Urothelium cell line (cell line): Measurements from ENCODE around the gene CFAP157.

Experiments
- DNase-seq: peaks from one replicate; pipeline ENCODE4 v3.0.0; 2011; ENCODE audit warnings: low spot score, mixed read lengths
- FAIRE-seq: peaks from 2 replicates; lab custom pipeline; 2011; peaks lifted over from hg19 to GRCh38; lab: Jason Lieb, UNC

Gene CFAP157

DNA sequence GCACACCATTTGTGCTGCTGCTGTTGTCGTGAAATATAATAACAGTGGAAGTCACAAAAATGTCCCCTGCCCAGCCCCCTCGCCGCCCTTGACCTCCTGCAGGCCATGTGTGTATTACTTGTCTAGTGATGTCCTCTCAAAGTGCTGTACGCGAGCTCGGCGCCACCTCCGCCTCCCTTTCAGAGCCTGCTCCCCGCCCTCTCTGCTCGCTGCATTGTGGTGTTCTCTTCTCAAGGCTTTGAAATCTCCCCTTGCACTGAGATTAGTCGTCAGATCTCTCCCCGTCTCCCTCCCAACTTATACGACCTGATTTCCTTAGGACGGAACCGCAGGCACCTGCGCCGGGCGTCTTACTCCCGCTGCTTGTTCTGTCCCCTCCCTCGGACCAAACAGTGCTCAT, 14.7 kb upstream of the CFAP157 start:
- no peak for FAIRE-seq
- DNase-seq: no peak

DNA sequence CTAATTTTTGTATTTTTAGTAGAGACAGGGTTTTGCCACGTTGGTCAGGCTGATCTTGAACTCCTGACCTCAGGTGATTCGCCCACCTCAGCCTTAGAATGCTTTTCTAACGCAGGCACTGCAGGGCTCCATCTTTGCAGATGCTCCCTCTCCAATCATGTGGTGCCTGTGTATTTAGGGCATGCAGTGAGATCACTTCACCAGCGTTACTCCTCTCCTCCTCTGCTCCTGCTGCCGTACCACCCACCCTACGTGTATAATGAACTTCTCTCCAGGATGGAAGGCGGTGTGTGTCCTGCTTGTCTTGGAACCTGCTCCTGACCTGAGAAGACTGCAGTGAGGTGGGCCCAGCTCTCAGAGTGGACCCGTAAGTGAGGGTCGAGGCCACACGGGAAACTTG, 13.6 kb upstream of the CFAP157 start:
- no peak for FAIRE-seq
- no peak for DNase-seq

DNA sequence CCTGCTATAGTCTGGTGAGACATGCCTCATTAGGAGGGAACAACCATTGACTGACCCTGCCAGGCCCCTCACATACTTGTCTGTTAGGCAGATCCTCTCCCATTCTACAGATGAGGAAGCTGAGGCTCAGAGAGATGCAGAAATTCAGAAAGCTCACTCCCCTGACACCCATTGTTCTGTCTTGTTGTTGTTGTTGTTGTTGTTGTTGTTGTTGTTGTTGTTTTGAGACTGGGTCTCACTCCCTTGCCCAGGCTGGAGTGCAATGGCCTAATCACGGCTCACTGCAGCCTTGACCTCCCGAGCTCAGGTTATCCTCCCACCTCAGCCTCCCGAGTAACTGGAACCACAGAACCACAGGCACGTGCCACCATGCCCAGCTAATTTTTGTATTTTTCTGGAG, 13.1 kb upstream of the CFAP157 start:
- DNase-seq (no peak), FAIRE-seq (no peak)

DNA sequence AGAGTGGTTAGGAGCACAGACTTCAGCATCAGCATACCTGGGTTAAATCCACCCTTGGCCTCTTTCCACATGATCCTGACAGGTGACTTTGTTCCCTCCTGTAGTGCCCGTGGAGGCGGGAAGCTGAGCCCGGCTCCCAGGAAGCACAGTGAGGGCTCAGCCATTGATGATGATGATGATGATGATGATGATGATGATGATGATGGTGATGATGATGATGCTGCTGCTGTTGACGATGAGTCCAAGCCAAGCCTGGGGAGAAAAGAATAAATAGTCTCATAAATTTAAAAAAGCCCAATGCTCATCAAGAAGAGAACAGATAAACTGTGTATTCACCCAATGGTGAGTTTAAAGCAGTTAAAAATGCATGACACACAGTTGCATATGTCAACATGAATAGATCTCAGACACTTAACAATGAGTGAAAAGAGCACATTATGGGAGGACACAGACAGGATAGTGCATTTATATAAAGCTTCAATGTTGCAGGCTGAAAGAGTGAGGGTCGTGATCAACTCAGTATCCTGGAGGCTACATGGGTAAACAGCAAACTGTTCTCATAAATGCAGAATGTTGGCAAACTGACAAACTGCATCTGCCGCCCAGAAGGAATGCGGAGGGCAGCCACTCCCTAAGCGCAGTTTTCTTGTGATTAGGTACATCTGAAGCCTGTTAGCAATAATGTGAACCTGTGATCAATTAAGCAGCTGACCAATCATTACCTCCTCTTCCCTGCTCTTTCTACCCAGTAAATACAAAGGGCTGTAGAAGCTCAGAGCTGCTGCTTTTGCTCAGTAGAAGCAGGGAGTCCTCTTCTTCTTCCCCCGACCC, 11.7 kb upstream of the CFAP157 start:
- FAIRE-seq (no peak), DNase-seq (no peak)

DNA sequence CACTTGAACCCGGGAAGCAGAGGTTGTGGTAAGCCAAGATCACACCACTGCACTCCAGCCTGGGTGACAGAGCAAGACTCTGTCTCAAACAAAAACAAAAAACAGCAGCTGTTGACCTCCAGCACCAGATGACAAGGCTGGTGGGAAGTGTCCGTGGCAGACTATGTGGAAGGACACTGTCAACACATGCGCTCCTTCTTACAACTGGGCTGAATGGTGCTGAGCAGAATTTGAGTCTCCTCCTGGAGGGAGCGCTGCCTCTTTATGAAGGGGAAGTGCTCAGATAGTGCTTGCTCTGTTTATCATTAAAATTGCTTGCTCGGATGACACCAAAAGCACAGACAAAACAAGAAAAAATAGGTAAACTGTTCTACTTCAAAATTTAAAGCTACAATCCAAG, 9.2 kb upstream of the CFAP157 start:
- DNase-seq (no peak), FAIRE-seq (no peak)

DNA sequence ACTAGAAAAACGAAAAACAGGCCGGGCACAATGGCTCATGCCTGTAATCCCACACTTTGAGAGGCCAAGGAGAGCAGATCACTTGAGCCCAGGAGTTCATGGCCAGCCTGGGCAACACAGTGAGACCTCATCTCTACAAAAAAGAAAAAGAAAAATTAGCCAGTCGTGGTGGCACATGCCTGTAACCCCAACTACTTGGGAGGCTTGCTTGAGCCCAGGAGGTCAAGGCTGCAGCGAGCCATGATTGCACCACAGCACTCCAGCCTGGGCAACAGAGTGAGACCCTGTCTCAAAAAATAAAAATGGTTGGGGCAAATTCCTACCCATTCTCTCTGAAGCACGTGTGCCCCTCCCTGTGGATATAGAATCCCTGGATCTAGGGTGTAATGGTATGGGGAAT, 8.4 kb upstream of the CFAP157 start:
- FAIRE-seq (no peak), DNase-seq (no peak)

DNA sequence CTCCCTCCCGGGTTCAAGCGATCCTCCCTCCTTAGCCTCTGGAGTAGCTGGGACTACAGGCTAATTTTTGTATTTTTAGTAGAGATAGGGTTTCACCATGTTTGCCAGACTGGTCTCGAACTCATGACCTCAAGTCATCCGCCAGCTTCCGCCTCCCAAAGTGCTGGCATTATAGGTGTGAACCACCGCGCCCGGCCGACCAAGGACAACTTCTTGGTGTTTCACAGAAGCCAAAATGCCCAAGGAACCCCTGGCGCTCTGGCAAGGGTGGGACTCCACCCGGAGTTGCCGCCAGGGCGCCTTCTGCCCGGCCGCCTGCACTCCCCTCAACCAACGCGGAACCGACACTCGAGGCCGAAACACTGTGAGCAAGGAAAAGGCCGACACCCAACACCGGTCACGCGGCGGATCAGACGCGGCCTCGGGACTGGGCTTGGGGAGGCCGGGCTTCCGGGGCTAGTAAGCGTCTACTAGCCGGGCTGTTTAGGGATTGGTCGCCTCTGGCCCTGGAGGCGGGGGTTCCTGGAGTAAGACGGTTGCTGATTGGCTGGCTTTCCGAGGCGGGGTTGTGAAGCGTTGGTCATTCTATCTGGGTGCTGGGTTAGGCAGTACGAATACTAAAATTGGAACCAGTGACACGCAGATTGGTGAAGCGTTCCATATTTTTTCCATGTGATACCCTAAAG, 7.7 kb upstream of the CFAP157 start:
- FAIRE-seq (no peak), DNase-seq (no peak)

DNA sequence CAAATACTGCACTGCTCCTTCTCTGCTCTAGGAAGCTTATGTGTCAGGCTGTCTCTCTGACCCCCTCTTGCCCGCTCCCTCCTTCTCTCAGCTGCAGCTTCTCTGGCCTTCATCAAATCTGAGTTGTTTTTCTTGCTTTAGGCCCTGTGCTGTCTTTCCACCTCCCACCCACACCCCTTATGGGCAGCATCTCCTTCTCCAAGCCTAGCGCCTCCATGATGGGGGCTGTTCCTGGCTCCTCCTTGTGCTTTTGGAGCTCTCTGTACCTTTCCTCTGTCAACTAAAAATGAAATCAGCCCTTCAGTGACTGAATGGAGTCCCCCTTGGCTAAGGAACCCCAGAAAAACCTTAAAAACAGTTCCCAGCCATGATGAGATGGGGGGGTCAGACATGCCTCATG, 6.6 kb upstream of the CFAP157 start:
- DNase-seq (no peak), FAIRE-seq (no peak)

DNA sequence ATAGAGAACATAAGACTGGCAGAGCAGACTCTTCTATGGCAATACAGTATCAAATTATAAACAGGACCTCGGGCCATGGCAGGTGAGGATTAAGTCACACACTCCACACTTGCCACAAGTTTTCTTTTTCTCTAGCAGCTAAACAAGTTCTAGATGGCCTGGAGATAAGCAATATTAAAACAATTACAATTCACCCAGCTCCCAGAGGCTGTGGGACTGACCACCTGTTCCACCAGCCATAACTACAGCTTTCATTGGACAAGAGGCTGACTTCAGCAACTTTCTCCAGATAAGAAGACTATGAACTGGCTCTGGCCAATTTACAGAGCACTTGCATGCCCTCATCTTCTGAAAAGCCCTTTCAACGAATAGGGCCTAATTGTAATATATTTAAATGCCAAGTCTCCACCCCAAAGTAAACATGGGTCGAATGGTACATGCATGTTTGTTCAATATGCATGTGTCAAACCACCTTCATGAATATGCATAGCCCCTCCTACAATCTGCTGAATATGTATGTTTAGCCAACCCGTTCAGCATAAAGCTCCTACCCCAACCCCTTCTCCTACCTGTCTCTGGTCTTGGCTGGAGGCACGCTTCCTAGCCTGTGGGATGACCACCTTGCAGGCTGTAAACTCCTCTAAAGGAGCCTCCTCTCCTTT, 6.1 kb upstream of the CFAP157 start:
- no peak for FAIRE-seq
- DNase-seq: no peak

DNA sequence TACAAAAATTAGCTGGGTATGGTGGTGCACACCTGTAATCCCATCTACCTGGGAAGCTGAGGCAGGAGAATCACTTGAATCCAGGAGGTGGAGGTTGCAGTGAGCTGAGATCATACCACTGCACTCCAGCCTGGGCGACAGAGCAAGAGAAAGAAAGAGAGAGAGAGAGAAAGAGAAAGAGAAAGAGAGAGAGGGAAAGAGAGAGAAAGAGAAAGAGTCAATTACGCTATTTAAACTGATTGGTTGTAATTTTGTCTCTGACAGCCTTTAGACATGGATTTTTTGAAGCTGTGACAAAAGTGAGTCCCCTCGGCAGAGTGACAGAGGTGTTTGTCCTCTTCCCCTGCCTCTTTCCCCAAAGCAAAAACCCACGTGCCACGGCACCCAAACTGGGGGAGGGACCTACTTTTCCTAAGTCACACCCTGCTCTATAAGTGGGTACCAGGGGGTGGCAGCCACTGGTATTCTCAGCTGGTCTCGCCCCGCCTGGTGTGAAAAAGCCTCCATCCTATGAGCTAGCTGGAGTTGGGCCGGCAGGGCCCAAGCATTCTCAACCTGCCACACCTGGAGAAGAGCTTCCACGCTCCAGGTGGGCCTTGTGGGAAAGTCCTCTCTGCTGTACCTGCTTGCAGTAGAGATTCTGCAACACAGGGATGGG, 3.4 kb upstream of the CFAP157 start:
- no peak for DNase-seq

DNA sequence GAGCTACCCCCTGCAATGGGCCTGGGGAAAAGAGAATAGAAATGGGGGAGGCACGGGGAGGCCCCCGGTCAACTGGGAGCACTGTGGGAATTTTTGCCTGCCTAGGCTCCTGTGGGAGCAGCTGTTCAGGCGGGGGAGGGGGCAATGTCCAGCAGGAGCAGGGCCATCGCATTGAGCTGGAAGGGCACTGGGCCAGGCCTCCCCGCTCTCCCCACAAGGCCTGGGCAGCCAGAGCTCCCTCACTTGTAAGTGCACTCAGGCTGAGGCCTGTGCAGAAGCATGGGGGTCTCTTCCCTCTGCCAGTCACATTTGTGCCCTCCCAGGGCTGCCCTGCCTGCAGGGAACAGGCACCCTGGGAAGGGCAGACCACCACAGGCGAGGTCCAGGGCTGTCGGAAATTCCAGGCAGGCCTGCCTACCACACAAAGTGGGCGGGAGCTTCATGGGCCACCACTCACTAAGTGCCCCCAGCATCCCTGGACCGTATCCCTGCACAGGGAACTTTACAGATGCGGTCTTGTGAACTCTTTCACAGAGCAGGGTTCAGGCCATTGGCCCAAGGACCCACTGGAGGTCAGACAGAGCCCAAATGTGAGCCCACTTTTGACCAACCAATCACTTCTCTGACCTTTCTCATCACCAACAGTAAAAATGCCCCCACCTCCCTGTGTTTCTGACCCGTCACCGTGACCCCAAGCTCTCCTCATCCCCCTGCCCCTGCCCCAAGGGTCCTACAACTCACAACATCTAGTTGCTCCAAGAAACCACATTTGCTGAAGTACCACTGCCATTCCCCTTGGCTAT, 1.0 kb upstream of the CFAP157 start:
- FAIRE-seq (no peak), DNase-seq (no peak)

More for the DNA sequence above, 3.4 kb upstream of the CFAP157 start:
- FAIRE-seq: no peak

DNA sequence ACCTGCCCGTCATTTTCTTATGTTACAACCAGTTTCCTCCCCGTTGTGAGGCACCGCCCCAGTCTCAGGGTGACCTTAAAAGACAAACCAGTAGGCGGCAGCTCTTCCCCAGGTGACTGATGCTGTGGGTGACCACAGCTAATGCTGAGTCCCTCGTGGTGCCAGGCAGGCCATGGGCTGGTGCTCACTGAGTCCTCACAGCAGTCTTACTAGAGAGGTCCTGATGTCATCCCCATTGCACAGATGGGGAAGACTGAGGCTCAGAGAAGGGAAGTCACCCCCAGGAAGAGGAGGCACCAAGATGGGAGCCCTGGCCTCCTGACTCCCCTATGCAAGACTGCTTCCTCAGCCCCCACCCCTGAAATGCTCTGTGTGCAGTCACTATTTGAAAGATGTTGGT, 978 bp downstream of the CFAP157 start:
- DNase-seq: no peak
- FAIRE-seq: no peak

DNA sequence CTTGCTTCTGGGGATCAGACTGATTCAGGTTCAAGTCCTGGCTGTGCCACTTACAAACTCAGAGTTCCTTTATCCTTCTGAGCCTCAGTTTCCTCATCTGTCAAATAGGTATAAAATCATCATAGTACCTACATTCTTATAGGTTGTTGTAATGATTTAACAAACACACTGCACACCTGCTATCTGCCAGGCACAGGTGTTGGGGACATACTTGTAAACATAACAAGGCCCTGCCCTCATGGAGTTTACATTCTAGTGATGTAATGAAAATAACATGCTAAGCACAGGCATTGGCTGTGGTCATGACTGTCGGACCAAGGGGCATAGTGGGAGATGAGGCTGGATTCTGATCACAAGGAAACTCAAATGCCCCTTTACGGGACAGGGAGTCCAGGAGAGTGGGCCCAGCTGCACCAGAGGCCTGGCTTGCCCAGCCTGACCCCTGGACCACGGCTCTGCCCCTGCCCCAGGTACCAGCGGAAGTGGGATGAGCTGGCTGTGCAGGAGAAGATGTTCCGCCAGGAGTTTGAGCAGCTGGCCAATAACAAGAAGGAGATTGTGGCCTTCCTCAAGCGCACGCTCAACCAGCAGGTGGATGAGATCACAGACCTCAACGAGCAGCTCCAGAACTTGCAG, 2.3 kb downstream of the CFAP157 start:
- DNase-seq: no peak
- FAIRE-seq: no peak

DNA sequence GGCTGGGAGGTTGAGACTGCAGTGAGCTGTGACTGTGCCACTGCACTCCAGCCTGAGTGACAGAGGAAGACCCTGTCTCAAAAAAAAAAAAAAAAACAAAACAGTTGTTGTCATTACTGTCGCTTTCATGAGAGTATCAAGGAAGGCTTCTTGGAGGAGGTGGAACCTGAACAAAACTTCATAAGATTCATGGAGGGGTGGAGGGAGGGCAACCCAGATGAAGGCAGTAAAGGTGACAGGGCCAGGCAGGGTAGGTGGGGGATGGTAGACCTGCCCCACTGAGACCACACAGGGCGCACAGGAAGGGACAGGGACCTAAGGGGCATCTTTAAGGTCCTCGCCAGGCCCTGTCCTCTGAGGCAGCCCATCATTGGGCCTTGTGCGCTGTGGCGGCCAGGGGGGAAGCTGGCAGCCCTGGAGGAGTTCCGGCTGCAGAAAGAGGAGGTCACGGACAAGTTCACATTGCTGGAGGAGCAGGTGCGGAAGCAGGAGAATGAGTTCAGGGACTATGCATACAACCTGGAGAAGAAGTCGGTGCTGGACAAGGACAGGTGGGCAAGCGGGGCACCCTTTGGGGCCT, 3.5 kb downstream of the CFAP157 start:
- no peak for FAIRE-seq
- no peak for DNase-seq

DNA sequence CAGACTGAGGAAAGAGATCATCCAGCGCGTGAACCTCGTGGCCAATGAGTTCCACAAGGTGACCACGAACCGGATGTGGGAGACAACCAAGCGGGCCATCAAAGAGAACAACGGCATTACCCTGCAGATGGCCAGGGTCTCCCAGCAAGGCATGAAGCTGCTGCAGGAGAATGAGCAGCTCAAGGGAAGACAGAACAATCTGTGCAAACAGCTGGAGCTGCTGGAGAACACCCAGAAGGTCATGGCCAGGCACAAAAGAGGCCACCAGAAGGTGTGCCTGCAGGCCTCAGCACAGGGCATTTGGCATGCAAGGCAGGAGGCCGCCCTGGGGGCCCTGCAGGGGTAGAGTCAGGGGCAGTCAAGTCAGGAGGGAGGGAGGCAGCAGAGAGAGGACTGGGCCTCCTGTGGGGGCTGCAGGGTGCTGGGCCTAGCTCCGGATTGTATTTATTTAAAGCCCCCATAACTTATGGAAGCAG, 4.5 kb downstream of the CFAP157 start:
- FAIRE-seq (no peak), DNase-seq (no peak)

DNA sequence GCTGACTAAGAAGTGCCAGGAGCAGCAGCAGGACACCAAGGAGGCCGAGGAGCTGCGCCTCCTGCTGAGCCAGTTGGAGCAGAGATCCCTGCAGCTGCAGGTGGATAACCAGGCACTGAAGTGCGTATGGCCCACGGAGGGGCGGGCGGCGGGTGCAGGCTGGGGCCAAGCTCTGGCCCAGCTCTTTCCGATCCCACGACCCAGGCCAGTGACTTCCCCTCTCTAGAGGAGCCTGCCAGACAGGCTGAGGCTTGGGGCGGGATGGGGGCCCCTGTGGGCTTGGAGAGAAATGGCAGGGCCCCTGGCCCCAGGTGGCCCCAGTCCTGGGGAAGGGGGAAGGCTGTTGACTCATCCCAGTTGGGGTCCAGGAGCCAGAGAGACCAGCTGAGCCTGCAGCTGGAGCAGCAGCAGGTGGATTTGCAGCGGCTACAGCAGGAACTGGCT, 5.1 kb downstream of the CFAP157 start:
- FAIRE-seq (no peak), DNase-seq (no peak)

DNA sequence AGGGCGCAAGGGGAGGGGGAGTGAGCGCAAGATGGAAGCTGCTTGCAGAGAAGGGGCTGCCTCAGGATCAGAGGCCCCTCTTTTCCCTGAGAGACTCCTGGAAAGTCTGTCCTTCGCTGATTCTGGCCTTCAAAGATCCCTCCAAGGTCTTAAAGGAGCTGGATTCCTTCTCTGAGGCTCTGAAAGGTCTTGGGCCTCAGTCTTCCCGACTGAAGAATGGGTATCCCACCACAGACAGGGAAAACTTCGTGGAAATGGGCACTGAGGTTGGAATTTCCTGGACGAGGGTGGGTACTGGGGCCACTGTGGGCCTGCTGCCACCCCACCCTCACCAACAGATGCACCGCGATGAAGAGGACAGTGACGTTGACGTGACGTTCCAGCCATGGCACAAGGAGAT, 5.6 kb downstream of the CFAP157 start:
- DNase-seq: no peak
- peak; percentile 52 for FAIRE-seq

DNA sequence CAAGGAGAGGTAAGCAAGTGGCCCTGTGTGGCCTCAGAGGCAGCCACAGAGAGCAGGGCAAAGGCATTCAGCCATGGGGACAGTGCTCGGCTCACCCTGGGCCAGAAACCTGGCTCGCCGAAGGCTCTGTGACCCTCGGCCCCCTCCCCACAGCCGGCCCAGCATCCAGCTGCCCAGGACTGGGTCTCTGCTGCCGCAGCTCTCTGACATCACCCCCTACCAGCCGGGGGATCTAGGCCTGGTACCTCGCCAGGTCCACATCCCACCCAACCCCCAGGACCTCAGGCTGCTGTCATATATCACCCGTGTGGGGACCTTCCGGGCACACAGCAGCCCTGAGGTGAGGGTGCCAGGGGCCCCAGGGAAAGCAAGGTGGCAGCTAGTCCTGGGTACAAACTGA, 6.1 kb downstream of the CFAP157 start:
- no peak for DNase-seq

DNA sequence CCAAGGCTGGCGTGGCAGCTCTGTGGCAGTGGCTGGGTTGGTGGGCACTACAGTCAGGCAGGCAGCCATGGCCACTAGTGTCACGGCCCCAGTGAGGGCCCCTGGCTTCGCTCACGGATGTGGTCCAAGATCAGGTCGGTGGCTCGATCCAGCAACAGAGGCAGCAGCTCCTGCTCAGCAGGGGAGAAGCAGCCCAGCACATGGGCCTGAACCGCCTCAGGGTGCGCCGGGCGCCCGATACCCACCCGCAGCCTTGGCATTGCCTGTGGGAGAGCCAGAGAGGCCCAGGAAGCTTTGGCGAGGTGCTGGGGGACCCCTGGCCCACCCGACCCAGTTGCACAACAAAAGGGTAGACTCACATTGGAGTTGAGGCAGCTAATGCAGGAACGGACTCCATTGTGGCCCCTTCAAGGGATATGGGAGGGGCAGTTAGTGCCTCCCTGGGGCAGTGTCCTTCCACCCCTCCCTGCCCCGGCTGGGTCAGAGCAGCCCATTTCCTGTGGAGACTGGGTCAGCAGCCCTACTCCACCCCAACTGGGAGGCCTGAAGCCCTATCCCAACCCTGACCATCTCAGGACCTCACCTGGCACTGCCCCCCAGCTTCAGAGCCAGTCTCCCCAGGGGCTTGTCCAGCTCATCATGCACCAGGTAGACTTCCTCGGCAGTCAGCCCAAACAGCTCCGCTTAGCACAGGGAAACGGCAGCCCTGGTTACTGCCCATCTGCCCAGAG, 7.4 kb downstream of the CFAP157 start:
- no peak for FAIRE-seq
- no peak for DNase-seq

More for the DNA sequence above, 6.1 kb downstream of the CFAP157 start:
- FAIRE-seq: no peak
